Endothelial cell of umbilical vein (primary cell): Measurements from ENCODE around the gene SYNE1. TPM values are rescaled to one million over a fixed set of nuclear protein-coding genes. Genes with fewer than 3 reads are reported as not detected.

Source experiments
- BruUV-seq: library from RNA; stranded (reverse); fragments of 400-500 nt; replicated peaks from 2 replicates; lab custom pipeline; 2021; lab: Mats Ljungman, UMichigan
- CTCF ChIA-PET: fragments of 300-600, 350-600 bp; sonication (Branson Sonifier 250); formaldehyde crosslinking; loops from one replicate; lab custom pipeline; 2021; ENCODE audit warnings: antibody characterized with exemption, inconsistent platforms; lab: Charles Lee
- POLR2A ChIA-PET: fragments of 300-600, 350-600 bp; sonication (Branson Sonifier 250); formaldehyde crosslinking; loops from one replicate; lab custom pipeline; 2021; ENCODE audit warnings: antibody characterized with exemption, inconsistent platforms; lab: Charles Lee
- DNase-seq: peaks from one replicate; pipeline ENCODE4 v3.0.0-alpha.2; 2011; ENCODE audit warnings: low read depth, low spot score
- FAIRE-seq: peaks from 2 replicates; lab custom pipeline; 2011; peaks lifted over from hg19 to GRCh38; lab: Jason Lieb, UNC
- H2AFZ ChIP-seq: 2 replicates; pipeline ENCODE4 v1.6.0; 2012; ENCODE audit warnings: low read depth, low read length, control low read depth, inconsistent platforms
- H3K27ac ChIP-seq: 2 replicates; pipeline ENCODE4 v1.5.1; 2011; ENCODE audit warnings: low read depth, mild to moderate bottlenecking, control low read depth, low read length, moderate library complexity; ENCODE audit not compliant: insufficient read depth
- H3K27me3 ChIP-seq, 2 experiments: 2 replicates each; pipeline versions ENCODE4 v1.6.0 to v1.6.1; 2011; ENCODE audit warnings: low read length in 2 of 2, mixed read lengths in 1 of 2; ENCODE audit not compliant: control insufficient read depth in 2 of 2, insufficient read depth in 2 of 2
- H3K36me3 ChIP-seq, 2 experiments: 2 replicates in 1 of 2; 3 replicates in 1 of 2; pipeline ENCODE4 v1.5.1; 2011; ENCODE audit warnings: low read length in 2 of 2, mild to moderate bottlenecking in 1 of 2, moderate library complexity in 1 of 2; ENCODE audit not compliant: control insufficient read depth in 2 of 2, insufficient read depth in 2 of 2; ENCODE audit errors: extremely low read depth in 1 of 2
- H3K4me1 ChIP-seq: 3 replicates; pipeline ENCODE4 v1.5.1; 2011; ENCODE audit warnings: mild to moderate bottlenecking, low read length; ENCODE audit not compliant: control insufficient read depth, insufficient read depth; ENCODE audit errors: extremely low read depth
- H3K4me2 ChIP-seq: 2 replicates; pipeline ENCODE4 v1.6.1; 2011; ENCODE audit warnings: low read length, control low read depth, mixed read lengths; ENCODE audit not compliant: insufficient read depth
- H3K4me3 ChIP-seq, 3 experiments: fragments of 200-600 bp in 1 of 3; sonication (generic), shearing (Covaris generic) in 1 of 3; replicated peaks in 1 of 3; 2 replicates each; pipeline ENCODE4 v1.5.1; 2011 to 2016; ENCODE audit warnings: control low read depth in 3 of 3, low read length in 3 of 3, mild to moderate bottlenecking in 2 of 3, inconsistent platforms in 1 of 3, low read depth in 1 of 3, moderate library complexity in 1 of 3; ENCODE audit not compliant: insufficient read depth in 1 of 3
- H3K79me2 ChIP-seq: 2 replicates; pipeline ENCODE4 v1.6.0; 2012; ENCODE audit warnings: low read length, inconsistent platforms; ENCODE audit not compliant: control insufficient read depth, insufficient read depth
- H3K9ac ChIP-seq: replicated peaks from 2 replicates; pipeline ENCODE3; 2011; ENCODE audit warnings: low read length, control low read depth; ENCODE audit not compliant: insufficient read depth; ENCODE audit errors: extremely low read depth
- H3K9me1 ChIP-seq: replicated peaks from 3 replicates; pipeline ENCODE4 v1.6.0; 2011; ENCODE audit warnings: mild to moderate bottlenecking, low read length; ENCODE audit not compliant: control insufficient read depth, insufficient read depth; ENCODE audit errors: extremely low read depth
- H3K9me3 ChIP-seq: replicated peaks from 2 replicates; pipeline ENCODE4 v1.5.1; 2012; ENCODE audit warnings: low read length, inconsistent platforms; ENCODE audit not compliant: control insufficient read depth, insufficient read depth
- H4K20me1 ChIP-seq: replicated peaks from 2 replicates; pipeline ENCODE3; 2011; ENCODE audit warnings: mild to moderate bottlenecking, low read length; ENCODE audit not compliant: control insufficient read depth, insufficient read depth; ENCODE audit errors: extremely low read depth
- EZH2 ChIP-seq: IDR thresholded peaks from 2 replicates; pipeline ENCODE4 v1.6.1; 2012; ENCODE audit warnings: borderline replicate concordance, low read depth, mild to moderate bottlenecking, moderate library complexity, low read length, inconsistent platforms; ENCODE audit not compliant: severe bottlenecking
- FOS ChIP-seq: IDR thresholded peaks from 2 replicates; pipeline ENCODE4 v1.6.1; 2011; ENCODE audit warnings: mild to moderate bottlenecking, low read length, moderate library complexity, borderline replicate concordance; ENCODE audit not compliant: insufficient read depth
- GATA2 ChIP-seq: IDR thresholded peaks from 2 replicates; pipeline ENCODE4 v1.7.0; 2011; ENCODE audit warnings: low read depth, mild to moderate bottlenecking, moderate library complexity, mixed read lengths, low read length; ENCODE audit not compliant: insufficient read length, insufficient read depth
- JUN ChIP-seq: IDR thresholded peaks from 2 replicates; pipeline ENCODE4 v1.6.1; 2011; ENCODE audit warnings: borderline replicate concordance, low read depth; ENCODE audit not compliant: insufficient read length, insufficient read depth
- MYC ChIP-seq: IDR thresholded peaks from one replicate; pipeline ENCODE4 v1.6.1; 2011; ENCODE audit warnings: mild to moderate bottlenecking, low read depth, low read length
- POLR2A ChIP-seq: IDR thresholded peaks from 2 replicates; pipeline ENCODE4 v1.6.1; 2012; ENCODE audit warnings: low read depth, mild to moderate bottlenecking, control low read depth, low read length
- POLR2AphosphoS5 ChIP-seq: IDR thresholded peaks from 2 replicates; pipeline ENCODE4 v1.6.1; 2012; ENCODE audit warnings: low read depth, mild to moderate bottlenecking, control low read depth, low read length, moderate library complexity; ENCODE audit not compliant: insufficient read depth
- dilution Hi-C: fragments of 300-500 bp; cut with MboI; formaldehyde crosslinking; loops from one replicate; pipeline ENCODE4 v1.15.0; 2019; ENCODE audit warnings: low sequenced_read_pairs; ENCODE audit not compliant: extremely low pct_ligation_motif_present
- intact Hi-C: fragments of 100-400 bp; cut with micrococcal nuclease; formaldehyde crosslinking; loops from one replicate; pipeline ENCODE4 v1.10.0; 2022
- polyA plus RNA-seq, 4 experiments: library from polyadenylated mRNA; depleted of rRNA in 3 of 4; stranded (reverse) in 3 of 4; unstranded in 1 of 4; fragments of >200 nt; gene quantifications; 2 replicates each; pipeline versions ENCODE4 v1.2.1 to v1.2.3, GENCODE V29; 2011 to 2012; ENCODE audit warnings: missing spikeins in 1 of 4
- total RNA-seq: library from RNA; stranded (reverse); gene quantifications from 2 replicates; pipeline ENCODE4 v1.2.3, GENCODE V29; 2021
- TF ChIP-seq, protein P1 (sequence below), 2 donors: IDR thresholded peaks; 1 replicate in 1 of 2; 2 replicates in 1 of 2; pipeline ENCODE4 v1.5.1; 2011; ENCODE audit warnings: low read length in 2 of 2, mild to moderate bottlenecking in 2 of 2, moderate library complexity in 2 of 2, control low read depth in 1 of 2, inconsistent platforms in 1 of 2, low read depth in 1 of 2; ENCODE audit not compliant: insufficient read depth in 1 of 2; ENCODE audit errors: extremely low read depth in 1 of 2
- TF ChIP-seq, protein P2 (sequence below): IDR thresholded peaks from 2 replicates; pipeline ENCODE4 v1.6.1; 2011; ENCODE audit not compliant: insufficient read depth, insufficient read length

SYNE1 gene
- total and polyA plus RNA-seq, 2 donors (not counting 3 experiments of a cell fraction or from before 2014, with no cell fraction given), result 26.5 to 52.3 TPM

DNA sequence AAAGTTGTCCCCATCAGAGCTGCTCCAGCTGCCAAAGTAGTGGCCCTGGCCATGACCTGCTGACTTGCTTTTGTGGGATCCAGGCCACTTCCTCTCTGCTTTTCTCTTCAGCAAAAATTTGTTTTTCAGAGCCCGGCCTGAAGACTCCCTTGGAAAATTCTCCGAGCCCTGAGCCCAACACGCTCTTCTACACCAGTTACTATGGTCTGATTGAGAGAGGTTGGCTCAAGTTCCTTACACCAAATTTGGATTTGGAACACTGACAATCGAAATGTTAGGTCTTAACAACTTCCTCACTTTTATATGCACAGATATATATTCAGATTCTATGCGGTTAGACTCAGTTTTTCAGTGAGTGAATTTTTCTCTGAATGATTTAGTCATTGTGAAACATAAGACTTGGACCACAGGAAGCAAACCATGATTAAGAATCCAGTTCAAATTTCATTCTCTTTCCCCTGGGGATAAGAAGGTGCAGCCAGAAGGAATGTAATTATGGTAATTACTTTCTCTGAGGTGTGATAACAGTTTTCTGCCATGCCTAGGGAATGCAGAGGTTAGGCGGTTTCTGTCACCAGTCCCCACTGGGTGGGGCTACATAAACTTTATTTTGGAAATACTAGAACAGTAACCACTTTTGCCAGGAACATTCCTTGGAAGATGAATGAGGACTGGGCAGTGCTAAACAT lies 365.2 kb downstream of the SYNE1 start:
- no peaks in the 10 kb centered on the region for H3K79me2 ChIP-seq
- ChIA-PET POLR2A (no interaction called here), CTCF (interaction anchor here (0.9 to 2.9 kb wide), 5 partner anchors 67 to 830 kb away, joined by 3 to 14 read pairs (median 5); no protein-coding TSS in a partner anchor)
- H3K9ac ChIP-seq, result no peak overlapping the region
- no peaks in the 10 kb centered on the region for H3K9me3 ChIP-seq
- H4K20me1 ChIP-seq, result no peaks in the 10 kb centered on the region
- no peak overlapping the region for H3K27ac ChIP-seq
- BruUV-seq, result no TSS peak
- H3K27me3 ChIP-seq, result no peaks in the 10 kb centered on the region
- no peak overlapping the region for H2AFZ ChIP-seq
- intact Hi-C loops, result loop anchor here (5.0 kb wide), 1 partner anchor 145 kb away; no protein-coding TSS in a partner anchor
- H3K9me1 ChIP-seq, result no peaks in the 10 kb centered on the region
- H3K4me1 ChIP-seq, result no peaks in the 10 kb centered on the region
- TF ChIP-seq, protein P1, sequence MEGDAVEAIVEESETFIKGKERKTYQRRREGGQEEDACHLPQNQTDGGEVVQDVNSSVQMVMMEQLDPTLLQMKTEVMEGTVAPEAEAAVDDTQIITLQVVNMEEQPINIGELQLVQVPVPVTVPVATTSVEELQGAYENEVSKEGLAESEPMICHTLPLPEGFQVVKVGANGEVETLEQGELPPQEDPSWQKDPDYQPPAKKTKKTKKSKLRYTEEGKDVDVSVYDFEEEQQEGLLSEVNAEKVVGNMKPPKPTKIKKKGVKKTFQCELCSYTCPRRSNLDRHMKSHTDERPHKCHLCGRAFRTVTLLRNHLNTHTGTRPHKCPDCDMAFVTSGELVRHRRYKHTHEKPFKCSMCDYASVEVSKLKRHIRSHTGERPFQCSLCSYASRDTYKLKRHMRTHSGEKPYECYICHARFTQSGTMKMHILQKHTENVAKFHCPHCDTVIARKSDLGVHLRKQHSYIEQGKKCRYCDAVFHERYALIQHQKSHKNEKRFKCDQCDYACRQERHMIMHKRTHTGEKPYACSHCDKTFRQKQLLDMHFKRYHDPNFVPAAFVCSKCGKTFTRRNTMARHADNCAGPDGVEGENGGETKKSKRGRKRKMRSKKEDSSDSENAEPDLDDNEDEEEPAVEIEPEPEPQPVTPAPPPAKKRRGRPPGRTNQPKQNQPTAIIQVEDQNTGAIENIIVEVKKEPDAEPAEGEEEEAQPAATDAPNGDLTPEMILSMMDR (IDR thresholded peaks at IDR 0.05; ENCODE audit: extremely low read depth in 1 of 2, insufficient read depth in 1 of 2, low read depth in 1 of 2, low read length in 2 of 2), result no peak
- TF ChIP-seq EZH2, result no peak
- TF ChIP-seq, protein P2, sequence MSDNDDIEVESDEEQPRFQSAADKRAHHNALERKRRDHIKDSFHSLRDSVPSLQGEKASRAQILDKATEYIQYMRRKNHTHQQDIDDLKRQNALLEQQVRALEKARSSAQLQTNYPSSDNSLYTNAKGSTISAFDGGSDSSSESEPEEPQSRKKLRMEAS, result no peak
- TF ChIP-seq GATA2, result no peak
- no peak for TF ChIP-seq POLR2A
- no peak for TF ChIP-seq MYC
- TF ChIP-seq FOS, result no peak
- no peak for TF ChIP-seq POLR2AphosphoS5
- TF ChIP-seq JUN, result no peak
- no peak for DNase-seq
- no peak for FAIRE-seq
- dilution Hi-C loops, result no loop called here
- no peaks in the 10 kb centered on the region for H3K36me3 ChIP-seq
- no peak overlapping the region for H3K4me2 ChIP-seq
- H3K4me3 ChIP-seq, result no peak overlapping the region
